SU-DHL-6 (cell line): ENCODE results near the gene STKLD1.

Experiments used
- H2AFZ ChIP-seq: fragments of 200-600 bp; sonication (generic); 2 replicates; pipeline ENCODE4 v1.6.1; 2014; ENCODE audit warnings: low read depth, mild to moderate bottlenecking, moderate library complexity, mixed read lengths, antibody characterized with exemption, low read length; ENCODE audit not compliant: severe bottlenecking
- H3F3A ChIP-seq: fragments of 200-600 bp; shearing (Covaris generic); 2 replicates; pipeline ENCODE4 v1.6.0; 2016; ENCODE audit warnings: antibody characterized with exemption, mild to moderate bottlenecking; ENCODE audit not compliant: insufficient read depth
- H3K27ac ChIP-seq: fragments of 200-600 bp; sonication (generic); 2 replicates; pipeline ENCODE4 v1.5.1; 2016; ENCODE audit warnings: low read depth, mild to moderate bottlenecking, low read length, moderate library complexity, mixed read lengths
- H3K27me3 ChIP-seq: fragments of 200-600 bp; sonication (generic), shearing (Covaris generic); 2 replicates; pipeline ENCODE4 v1.6.0; 2014; ENCODE audit warnings: mild to moderate bottlenecking, low read length
- H3K36me3 ChIP-seq: fragments of 200-600 bp; sonication (generic); 2 replicates; pipeline ENCODE4 v1.6.1; 2014; ENCODE audit warnings: mild to moderate bottlenecking, low read length, mixed read lengths
- H3K4me2 ChIP-seq: fragments of 300-600, 200-600 bp; shearing (Covaris generic), sonication (generic); 2 replicates; pipeline ENCODE4 v1.6.0; 2014; ENCODE audit warnings: low read length, low read depth, mild to moderate bottlenecking; ENCODE audit not compliant: poor library complexity, severe bottlenecking
- H3K4me3 ChIP-seq: fragments of 200-600 bp; sonication (generic); 2 replicates; pipeline ENCODE4 v1.5.1; 2014; ENCODE audit warnings: antibody characterized with exemption, low read length, mild to moderate bottlenecking, mixed read lengths; ENCODE audit not compliant: insufficient read depth, poor library complexity, severe bottlenecking
- H3K79me2 ChIP-seq: fragments of 200-600 bp; sonication (generic); 2 replicates; pipeline ENCODE4 v1.6.1; 2014; ENCODE audit warnings: mild to moderate bottlenecking, low read length, moderate library complexity; ENCODE audit not compliant: insufficient read depth
- H3K9ac ChIP-seq: fragments of 200-600 bp; sonication (generic); 2 replicates; pipeline ENCODE4 v1.7.0; 2014; ENCODE audit warnings: mild to moderate bottlenecking, low read length
- H3K9me2 ChIP-seq: fragments of 200-600 bp; sonication (generic); replicated peaks from 2 replicates; pipeline ENCODE4 v1.6.1; 2014; ENCODE audit warnings: low read length; ENCODE audit not compliant: insufficient read depth
- H3K9me3 ChIP-seq: fragments of 200-600 bp; sonication (generic); 2 replicates; pipeline ENCODE4 v1.6.1; 2014; ENCODE audit warnings: low read length, mixed read lengths; ENCODE audit not compliant: insufficient read depth
- H4K20me1 ChIP-seq: fragments of 200-600 bp; sonication (generic); 2 replicates; pipeline ENCODE4 v1.6.1; 2014; ENCODE audit warnings: low read depth, mild to moderate bottlenecking, antibody characterized with exemption, low read length, moderate library complexity, mixed read lengths
- EZH2phosphoT487 ChIP-seq: fragments of 200-600 bp; sonication (generic), shearing (Covaris generic); conservative IDR thresholded peaks from 2 replicates; pipeline ENCODE4 v1.6.1; 2018; ENCODE audit warnings: mild to moderate bottlenecking, antibody characterized with exemption, low read length, moderate library complexity, mixed read lengths
- TF ChIP-seq, protein P1 (sequence below): fragments of 200-600 bp; sonication (generic); IDR thresholded peaks from one replicate; pipeline ENCODE4 v1.5.1; 2017; ENCODE audit warnings: antibody characterized with exemption, mild to moderate bottlenecking, low read length, moderate library complexity; ENCODE audit not compliant: insufficient read depth, poor library complexity, severe bottlenecking

The STKLD1 gene

DNA sequence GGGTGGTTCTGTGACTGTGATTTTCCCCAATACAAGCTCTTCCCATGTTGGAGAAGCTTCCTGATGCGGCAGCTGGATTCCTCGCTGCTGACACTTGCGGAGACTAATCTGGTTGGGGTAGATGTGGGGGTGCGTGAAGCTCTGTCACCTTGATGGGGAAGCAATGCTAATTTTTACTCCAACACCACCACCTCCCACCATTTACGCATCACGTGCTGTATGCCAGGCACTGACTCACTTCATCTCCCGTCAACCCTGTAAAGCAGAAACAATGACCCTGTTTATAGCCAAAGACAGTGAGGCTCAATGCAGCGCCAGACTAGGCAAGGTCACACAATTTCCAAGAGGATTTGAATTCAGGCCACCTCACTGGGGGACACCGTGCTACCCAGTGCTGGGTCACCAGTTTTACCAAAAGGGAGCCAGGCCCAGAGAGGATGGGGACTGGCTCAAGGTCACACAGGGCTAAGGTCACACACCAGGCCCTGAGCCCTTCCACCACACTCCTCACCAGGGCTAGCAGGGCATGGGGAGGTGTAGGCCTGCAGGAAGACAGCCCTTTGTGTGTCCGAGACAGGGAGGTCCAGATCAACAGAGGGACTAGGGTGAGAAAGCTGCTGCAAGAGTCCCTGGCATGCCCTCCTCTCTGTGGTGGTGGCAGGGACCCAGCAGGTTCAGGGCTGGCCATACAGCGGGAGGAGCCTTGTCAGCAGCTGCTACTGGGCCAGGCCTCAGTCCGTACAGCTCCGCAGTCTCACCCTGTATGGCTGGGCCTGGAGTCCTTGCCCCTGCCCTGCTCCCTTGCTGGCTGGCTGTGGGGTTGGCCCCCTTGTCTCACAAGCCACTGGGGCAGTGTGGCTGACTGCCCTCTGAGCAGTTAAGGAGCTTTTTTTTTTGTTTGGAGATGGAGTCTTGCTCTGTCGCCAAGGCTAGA lies 3.3 kb downstream of the STKLD1 start:
- Histone ChIP-seq H4K20me1 (no peaks in the 10 kb centered on the region), H2AFZ (no peak overlapping the region), H3K4me2 (no peak overlapping the region)

GRCh38 chr9:133380734-133381133 lies 4.6 kb downstream of the STKLD1 start:
- Histone ChIP-seq H3K79me2 (no peaks in the 10 kb centered on the region), H3K9me2 (no peaks in the 10 kb centered on the region), H3K27me3 (no peaks in the 10 kb centered on the region), H2AFZ (no peak overlapping the region), H3K27ac (no peak overlapping the region), H3K9me3 (no peaks in the 10 kb centered on the region; the same call in 1 of the 2 replicates), H4K20me1 (no peaks in the 10 kb centered on the region), H3K4me3 (no peak overlapping the region), H3K9ac (no peak overlapping the region), H3K4me2 (no peak overlapping the region), H3K36me3 (no peaks in the 10 kb centered on the region), H3F3A (peaks cover 5% of the 10 kb centered on the region; the same call in 1 of the 2 replicates)
- no peak for TF ChIP-seq EZH2phosphoT487
- TF ChIP-seq, protein P1, sequence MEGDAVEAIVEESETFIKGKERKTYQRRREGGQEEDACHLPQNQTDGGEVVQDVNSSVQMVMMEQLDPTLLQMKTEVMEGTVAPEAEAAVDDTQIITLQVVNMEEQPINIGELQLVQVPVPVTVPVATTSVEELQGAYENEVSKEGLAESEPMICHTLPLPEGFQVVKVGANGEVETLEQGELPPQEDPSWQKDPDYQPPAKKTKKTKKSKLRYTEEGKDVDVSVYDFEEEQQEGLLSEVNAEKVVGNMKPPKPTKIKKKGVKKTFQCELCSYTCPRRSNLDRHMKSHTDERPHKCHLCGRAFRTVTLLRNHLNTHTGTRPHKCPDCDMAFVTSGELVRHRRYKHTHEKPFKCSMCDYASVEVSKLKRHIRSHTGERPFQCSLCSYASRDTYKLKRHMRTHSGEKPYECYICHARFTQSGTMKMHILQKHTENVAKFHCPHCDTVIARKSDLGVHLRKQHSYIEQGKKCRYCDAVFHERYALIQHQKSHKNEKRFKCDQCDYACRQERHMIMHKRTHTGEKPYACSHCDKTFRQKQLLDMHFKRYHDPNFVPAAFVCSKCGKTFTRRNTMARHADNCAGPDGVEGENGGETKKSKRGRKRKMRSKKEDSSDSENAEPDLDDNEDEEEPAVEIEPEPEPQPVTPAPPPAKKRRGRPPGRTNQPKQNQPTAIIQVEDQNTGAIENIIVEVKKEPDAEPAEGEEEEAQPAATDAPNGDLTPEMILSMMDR = no peak

More for the DNA sequence above, 3.3 kb downstream of the STKLD1 start:
- peaks cover 12% of the 10 kb centered on the region for H3K79me2 ChIP-seq
- no peaks in the 10 kb centered on the region for H3K27me3 ChIP-seq
- no peak overlapping the region for H3K9ac ChIP-seq
- no peaks in the 10 kb centered on the region for H3K36me3 ChIP-seq
- H3F3A ChIP-seq = peaks cover 5% of the 10 kb centered on the region; the same call in 1 of the 2 replicates
- H3K4me3 ChIP-seq = no peak overlapping the region
- H3K27ac ChIP-seq = no peak overlapping the region
- TF ChIP-seq EZH2phosphoT487 = no peak
- TF ChIP-seq, protein P1 = no peak
- H3K9me2 ChIP-seq = no peaks in the 10 kb centered on the region
- no peaks in the 10 kb centered on the region; the same call in 1 of the 2 replicates for H3K9me3 ChIP-seq

- Histone ChIP-seq H3K4me3 (no peak overlapping the region), H3K9ac (no peak overlapping the region), H3K4me2 (no peak overlapping the region), H4K20me1 (no peaks in the 10 kb centered on the region), H3K9me3 (no peaks in the 10 kb centered on the region; the same call in 1 of the 2 replicates), H3K27me3 (no peaks in the 10 kb centered on the region), H3K9me2 (no peaks in the 10 kb centered on the region), H3K79me2 (no peaks in the 10 kb centered on the region), H3K36me3 (no peaks in the 10 kb centered on the region), H2AFZ (no peak overlapping the region), H3K27ac (no peak overlapping the region), H3F3A (no peaks in the 10 kb centered on the region)
- no peak for TF ChIP-seq EZH2phosphoT487
- TF ChIP-seq, protein P1 = no peak
Observed at GRCh38 chr9:133382507-133383141, 6.5 kb downstream of the STKLD1 start.
